NCI-H748 treated with DMSO at 0.1 percent for 48 hours (cell line): ENCODE measurements around the gene SPATA1.
"Not testable (repeated sequence)": the region's sequence is repeated elsewhere in the genome, so short reads cannot be mapped to it uniquely, and the experiment has no call there.

ENCODE experiments used
- DNase-seq: peaks from one replicate; lab custom pipeline; 2025; lab: John Stamatoyannopoulos, UW

SPATA1 gene

GRCh38 chr1:84506002-84506728 lies at the start of gene SPATA1, which contains the start of gene GNG5:
SPATA1 (plus strand) TSS chr1:84506386; CDS start chr1:84516360, 9,974 bp downstream.
GNG5 (minus strand) TSS chr1:84506581; CDS start chr1:84506091, 490 bp downstream.
- DNase-seq = peak; percentile 89

- no peak for DNase-seq
These were observed 44.1 kb upstream of the SPATA1 start for GRCh38 chr1:84462118-84462517.

GRCh38 chr1:84467298-84467697 lies 38.9 kb upstream of the SPATA1 start:
- no peak for DNase-seq

GRCh38 chr1:84476225-84476624 lies 30.0 kb upstream of the SPATA1 start:
- no peak for DNase-seq

- peak; percentile 59 for DNase-seq
These were observed 27.0 kb upstream of the SPATA1 start, which contains the start of gene RPF1 for GRCh38 chr1:84478876-84479868. RPF1 (plus strand) TSS chr1:84479266; CDS start chr1:84479282, 16 bp downstream.

GRCh38 chr1:84479998-84480397 lies 26.2 kb upstream of the SPATA1 start:
- DNase-seq = no peak

GRCh38 chr1:84480650-84481049 lies 25.5 kb upstream of the SPATA1 start:
- DNase-seq = no peak

- no peak for DNase-seq
These were observed 24.9 kb upstream of the SPATA1 start for GRCh38 chr1:84481317-84481716.

- no peak for DNase-seq
These were observed 18.1 kb upstream of the SPATA1 start for GRCh38 chr1:84488107-84488506.

GRCh38 chr1:84489766-84490165 lies 16.4 kb upstream of the SPATA1 start:
- no peak for DNase-seq

- no peak for DNase-seq
These were observed 13.5 kb upstream of the SPATA1 start for GRCh38 chr1:84492726-84493125.

- DNase-seq = no peak
These were observed 12.4 kb upstream of the SPATA1 start for GRCh38 chr1:84493747-84494146.

- no peak for DNase-seq
These were observed 9.7 kb upstream of the SPATA1 start for GRCh38 chr1:84496498-84496897.

GRCh38 chr1:84497631-84498275 lies 8.4 kb upstream of the SPATA1 start:
- DNase-seq = no peak

GRCh38 chr1:84502927-84503326 lies 3.3 kb upstream of the SPATA1 start:
- DNase-seq = no peak

- no peak for DNase-seq
These were observed 1.4 kb upstream of the SPATA1 start for GRCh38 chr1:84504580-84505492.

- peak; percentile 73 for DNase-seq
These were observed 639 bp upstream of the SPATA1 start for GRCh38 chr1:84505493-84506001.

GRCh38 chr1:84506729-84507453 lies 705 bp downstream of the SPATA1 start:
- no peak for DNase-seq

GRCh38 chr1:84507887-84508286 lies 1.7 kb downstream of the SPATA1 start:
- not testable (repeated sequence) for DNase-seq

- no peak for DNase-seq
These were observed 2.3 kb downstream of the SPATA1 start for GRCh38 chr1:84508510-84508909.
